Uterus (tissue), 2 donors: ENCODE measurements around the gene ZBTB7C.

Source experiments
- POLR2A ChIP-seq, 2 donors: fragments of 450-650 bp; IDR thresholded peaks; one replicate each; pipeline ENCODE4 v1.6.1; 2016; ENCODE audit warnings: antibody characterized with exemption in 2 of 2, mild to moderate bottlenecking in 1 of 2, moderate library complexity in 1 of 2
- TF ChIP-seq, protein P1 (sequence below), 4 experiments: fragments of 200-600 bp in 2 of 4; fragments of 450-650 bp in 2 of 4; sonication (generic) in 2 of 4; IDR thresholded peaks; one replicate each; pipeline ENCODE4 v1.5.1; 2016 to 2019; ENCODE audit warnings: antibody characterized with exemption in 4 of 4, mild to moderate bottlenecking in 2 of 4, moderate library complexity in 1 of 4

DNA sequence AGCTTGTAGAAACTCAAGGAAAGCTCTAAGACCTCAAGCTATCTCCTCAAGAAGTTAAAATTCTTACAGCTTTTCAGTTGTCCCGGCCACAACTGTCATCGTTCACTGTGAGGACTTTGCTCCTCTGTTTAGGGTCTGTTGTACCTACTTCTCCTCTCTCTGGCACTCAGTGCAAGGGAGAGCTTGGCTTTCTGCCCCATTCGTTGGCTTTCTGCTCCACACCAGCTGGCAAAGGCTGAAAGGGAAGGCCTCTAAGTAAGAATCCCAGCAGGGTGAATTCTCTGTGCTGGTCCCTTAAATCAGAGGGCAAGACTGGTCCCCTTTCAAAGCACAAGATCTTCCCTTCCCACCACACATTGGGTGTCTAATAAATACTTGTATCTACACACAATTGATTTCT, 17.3 kb downstream of the ZBTB7C start:
- no peak for TF ChIP-seq POLR2A (IDR thresholded peaks at IDR 0.05)
- TF ChIP-seq, protein P1, sequence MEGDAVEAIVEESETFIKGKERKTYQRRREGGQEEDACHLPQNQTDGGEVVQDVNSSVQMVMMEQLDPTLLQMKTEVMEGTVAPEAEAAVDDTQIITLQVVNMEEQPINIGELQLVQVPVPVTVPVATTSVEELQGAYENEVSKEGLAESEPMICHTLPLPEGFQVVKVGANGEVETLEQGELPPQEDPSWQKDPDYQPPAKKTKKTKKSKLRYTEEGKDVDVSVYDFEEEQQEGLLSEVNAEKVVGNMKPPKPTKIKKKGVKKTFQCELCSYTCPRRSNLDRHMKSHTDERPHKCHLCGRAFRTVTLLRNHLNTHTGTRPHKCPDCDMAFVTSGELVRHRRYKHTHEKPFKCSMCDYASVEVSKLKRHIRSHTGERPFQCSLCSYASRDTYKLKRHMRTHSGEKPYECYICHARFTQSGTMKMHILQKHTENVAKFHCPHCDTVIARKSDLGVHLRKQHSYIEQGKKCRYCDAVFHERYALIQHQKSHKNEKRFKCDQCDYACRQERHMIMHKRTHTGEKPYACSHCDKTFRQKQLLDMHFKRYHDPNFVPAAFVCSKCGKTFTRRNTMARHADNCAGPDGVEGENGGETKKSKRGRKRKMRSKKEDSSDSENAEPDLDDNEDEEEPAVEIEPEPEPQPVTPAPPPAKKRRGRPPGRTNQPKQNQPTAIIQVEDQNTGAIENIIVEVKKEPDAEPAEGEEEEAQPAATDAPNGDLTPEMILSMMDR (IDR thresholded peaks at IDR 0.05): no peak
